Measurements from ENCODE around the gene STXBP1. TPM values are rescaled to one million over a fixed set of nuclear protein-coding genes. Genes with fewer than 3 reads are reported as not detected.

Gene STXBP1
- total RNA-seq, 2 donors from 2014 or later, result 32.2 to 47.6 TPM

GRCh38 chr9:127586096-127586495, 26.0 kb upstream of the STXBP1 start:
- Histone ChIP-seq H3K4me1 (replicated peaks) (peaks cover 6% of the 10 kb centered on the region), H3K4me3 (no peak overlapping the region), H3K36me3 (no peaks in the 10 kb centered on the region), H3K27me3 (replicated peaks; ENCODE audit: insufficient read depth) (no peaks in the 10 kb centered on the region), H3K9me3 (no peaks in the 10 kb centered on the region), H3K27ac (no peak overlapping the region)
- 66% methylated on average over 14 of the region's 14 CpGs for whole genome bisulfite sequencing
- no peak for TF ChIP-seq POLR2A (IDR thresholded peaks at IDR 0.05)
- TF ChIP-seq POLR2AphosphoS5 (IDR thresholded peaks at IDR 0.05), result no peak
- no peak for TF ChIP-seq CTCF (IDR thresholded peaks at IDR 0.05)
- no peak for DNase-seq (ENCODE audit: low spot score)
- intact Hi-C loops (cut with DNase I), result loop anchor here (1.0 to 5.0 kb wide), 2 partner anchors 82 to 201 kb away; partner anchors contain the start of gene CDK9

- H3K36me3 ChIP-seq, result no peaks in the 10 kb centered on the region
- no peak overlapping the region for H3K4me3 ChIP-seq
- H3K27ac ChIP-seq, result no peak overlapping the region
- H3K27me3 ChIP-seq (replicated peaks; ENCODE audit: insufficient read depth), result no peaks in the 10 kb centered on the region
- WGBS, result 47% methylated on average over 5 of the region's 5 CpGs
- intact Hi-C loops (cut with DNase I), result loop anchor here (1.0 to 5.0 kb wide), 2 partner anchors 82 to 201 kb away; partner anchors contain the start of gene CDK9
- H3K4me1 ChIP-seq (replicated peaks), result peaks cover 6% of the 10 kb centered on the region
- no peak for TF ChIP-seq POLR2A (IDR thresholded peaks at IDR 0.05)
- peak; percentile 88 to 97 (median 92) for TF ChIP-seq CTCF (IDR thresholded peaks at IDR 0.05)
- peak; percentile 69 for TF ChIP-seq POLR2AphosphoS5 (IDR thresholded peaks at IDR 0.05)
- peak; percentile 88 for DNase-seq (ENCODE audit: low spot score)
- H3K9me3 ChIP-seq, result no peaks in the 10 kb centered on the region
These were observed 25.5 kb upstream of the STXBP1 start for GRCh38 chr9:127586537-127586936.

GRCh38 chr9:127587966-127588365, 24.1 kb upstream of the STXBP1 start:
- TF ChIP-seq POLR2A (IDR thresholded peaks at IDR 0.05), result no peak
- no peak for TF ChIP-seq POLR2AphosphoS5 (IDR thresholded peaks at IDR 0.05)
- TF ChIP-seq CTCF (IDR thresholded peaks at IDR 0.05), result no peak
- DNase-seq (ENCODE audit: low spot score), result no peak

GRCh38 chr9:127588740-127589506, 23.2 kb upstream of the STXBP1 start:
- H3K27ac ChIP-seq, result no peak overlapping the region
- peaks cover 1% of the 10 kb centered on the region for H3K4me1 ChIP-seq (replicated peaks)
- H3K27me3 ChIP-seq (replicated peaks; ENCODE audit: insufficient read depth), result no peaks in the 10 kb centered on the region
- WGBS, result 48% methylated on average over 5 of the region's 5 CpGs
- TF ChIP-seq POLR2A (IDR thresholded peaks at IDR 0.05) (no peak), POLR2AphosphoS5 (IDR thresholded peaks at IDR 0.05) (peak; percentile 48), CTCF (IDR thresholded peaks at IDR 0.05) (no peak)
- no peaks in the 10 kb centered on the region for H3K36me3 ChIP-seq
- H3K4me3 ChIP-seq, result no peak overlapping the region
- no peaks in the 10 kb centered on the region for H3K9me3 ChIP-seq
- intact Hi-C loops (cut with DNase I), result loop anchor here (5.0 kb wide), 1 partner anchor 198 kb away; the partner anchor contains the start of gene CDK9
- no peak for DNase-seq (ENCODE audit: low spot score)

More at GRCh38 chr9:127587966-127588365, 24.1 kb upstream of the STXBP1 start:
- H3K4me3 ChIP-seq, result no peak overlapping the region
- intact Hi-C loops (cut with DNase I), result loop anchor here (5.0 kb wide), 1 partner anchor 199 kb away; the partner anchor contains the start of gene CDK9
- H3K9me3 ChIP-seq, result no peaks in the 10 kb centered on the region
- H3K27me3 ChIP-seq (replicated peaks; ENCODE audit: insufficient read depth), result no peaks in the 10 kb centered on the region
- no peak overlapping the region for H3K27ac ChIP-seq
- peaks cover 6% of the 10 kb centered on the region for H3K4me1 ChIP-seq (replicated peaks)
- 69% methylated on average over 2 of the region's 2 CpGs for WGBS
- H3K36me3 ChIP-seq, result no peaks in the 10 kb centered on the region
